Cardiac muscle cell (in vitro differentiated cells and primary cell): ENCODE results near the gene KLHL2. TPM values are rescaled to one million over a fixed set of nuclear protein-coding genes. Genes with fewer than 3 reads are reported as not detected.

Source experiments
- DNase-seq, 2 donors: peaks; one replicate each; pipeline versions ENCODE4 v3.0.0 to v3.0.0-alpha.2; 2010 to 2017; ENCODE audit warnings: low read depth in 1 of 2, low spot score in 1 of 2
- H3K27ac ChIP-seq: fragments of 200-600 bp; sonication (generic); 2 replicates; pipeline ENCODE4 v1.5.1; 2016
- H3K27me3 ChIP-seq: fragments of 200-600 bp; sonication (generic); 2 replicates; pipeline ENCODE4 v1.6.0; 2016; ENCODE audit warnings: control low read depth
- H3K36me3 ChIP-seq: fragments of 200-600 bp; sonication (generic); 2 replicates; pipeline ENCODE4 v1.5.1; 2016; ENCODE audit warnings: control low read depth
- H3K4me1 ChIP-seq: fragments of 200-600 bp; sonication (generic); 2 replicates; pipeline ENCODE4 v1.8.1; 2017; ENCODE audit warnings: low read depth, mild to moderate bottlenecking, mixed run types
- H3K4me3 ChIP-seq: fragments of 200-600 bp; sonication (generic); 2 replicates; pipeline ENCODE4 v1.5.1; 2016; ENCODE audit warnings: mild to moderate bottlenecking
- H3K9me3 ChIP-seq: fragments of 200-600 bp; sonication (generic); 2 replicates; pipeline ENCODE4 v1.5.1; 2017; ENCODE audit warnings: low read depth, mild to moderate bottlenecking, control low read depth
- CTCF ChIP-seq: IDR thresholded peaks from 2 replicates; pipeline ENCODE4 v1.5.1; 2012; ENCODE audit warnings: low read depth, mild to moderate bottlenecking, low read length
- polyA plus RNA-seq: library from polyadenylated mRNA; unstranded; fragments of >200 nt; fragmentation: Nextera tagmentation; extraction: Ambion mirVana; gene quantifications from 2 replicates; pipeline ENCODE4 v1.2.1, GENCODE V29; 2016
- total RNA-seq: library from RNA; depleted of rRNA; stranded (reverse); fragments of >200 nt; gene quantifications from 2 replicates; pipeline ENCODE4 v1.2.3, GENCODE V29; 2016

KLHL2 gene
- total and polyA plus RNA-seq, 2 experiments from 2014 or later: 39.7 to 39.8 TPM

GRCh38 chr4:165203541-165204461, 3.6 kb upstream of the KLHL2 start:
- no peaks in the 10 kb centered on the region for H3K9me3 ChIP-seq
- no peak overlapping the region for H3K27ac ChIP-seq
- no peak for TF ChIP-seq CTCF
- H3K4me3 ChIP-seq: no peak overlapping the region
- DNase-seq: no peak
- H3K4me1 ChIP-seq: peaks cover 6% of the 10 kb centered on the region
- no peaks in the 10 kb centered on the region for H3K27me3 ChIP-seq
- H3K36me3 ChIP-seq: no peaks in the 10 kb centered on the region

DNA sequence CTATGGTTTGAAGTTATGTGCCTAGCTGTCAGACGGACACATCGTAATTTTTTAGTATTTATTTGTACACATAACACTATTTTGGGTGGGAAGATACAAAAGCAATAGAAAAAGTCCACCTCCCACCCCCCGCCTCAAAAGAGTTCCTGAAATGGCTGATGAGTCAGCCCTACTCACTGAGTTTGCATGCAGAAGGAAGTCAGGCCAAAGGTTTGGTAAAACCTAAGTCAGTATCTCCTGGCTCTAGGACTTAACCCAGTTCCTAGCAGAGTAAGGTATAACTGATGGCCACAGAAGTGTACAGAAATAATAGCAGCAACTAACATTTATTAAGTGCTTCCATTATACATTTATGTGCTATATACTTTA, 2.9 kb upstream of the KLHL2 start:
- peaks cover 11% of the 10 kb centered on the region for H3K4me1 ChIP-seq
- no peak overlapping the region for H3K27ac ChIP-seq
- no peak overlapping the region for H3K4me3 ChIP-seq
- H3K9me3 ChIP-seq: no peaks in the 10 kb centered on the region
- no peak for DNase-seq
- TF ChIP-seq CTCF: no peak
- no peaks in the 10 kb centered on the region for H3K36me3 ChIP-seq
- no peaks in the 10 kb centered on the region for H3K27me3 ChIP-seq

DNA sequence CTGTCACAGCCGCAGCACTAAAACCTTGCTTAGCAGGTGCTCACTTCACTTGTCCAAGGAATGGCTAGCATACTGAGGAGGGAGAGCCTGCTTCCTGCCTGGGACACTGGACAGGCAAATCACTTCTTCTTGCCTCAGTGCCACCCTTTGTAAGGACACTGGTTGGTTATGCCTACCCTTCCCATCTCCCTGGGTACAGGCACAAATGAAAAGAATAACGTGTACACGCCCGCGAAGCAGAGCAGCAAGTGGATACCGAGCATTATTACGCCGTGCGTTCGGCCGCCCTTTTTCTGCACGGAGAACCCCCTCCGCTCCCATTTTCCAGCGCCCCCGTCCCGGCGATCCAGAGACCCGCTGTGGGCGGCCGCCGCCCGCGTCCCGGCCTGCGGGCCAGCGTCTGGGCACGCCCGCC, 338 bp upstream of the KLHL2 start:
- Histone ChIP-seq H3K4me3 (peak overlapping the region; percentile 97), H3K36me3 (no peaks in the 10 kb centered on the region), H3K4me1 (peaks cover 11% of the 10 kb centered on the region), H3K9me3 (no peaks in the 10 kb centered on the region), H3K27ac (peak overlapping the region; percentile 77), H3K27me3 (no peaks in the 10 kb centered on the region)
- peak in 1 of 2 donors; percentile 18 for DNase-seq
- no peak for TF ChIP-seq CTCF

DNA sequence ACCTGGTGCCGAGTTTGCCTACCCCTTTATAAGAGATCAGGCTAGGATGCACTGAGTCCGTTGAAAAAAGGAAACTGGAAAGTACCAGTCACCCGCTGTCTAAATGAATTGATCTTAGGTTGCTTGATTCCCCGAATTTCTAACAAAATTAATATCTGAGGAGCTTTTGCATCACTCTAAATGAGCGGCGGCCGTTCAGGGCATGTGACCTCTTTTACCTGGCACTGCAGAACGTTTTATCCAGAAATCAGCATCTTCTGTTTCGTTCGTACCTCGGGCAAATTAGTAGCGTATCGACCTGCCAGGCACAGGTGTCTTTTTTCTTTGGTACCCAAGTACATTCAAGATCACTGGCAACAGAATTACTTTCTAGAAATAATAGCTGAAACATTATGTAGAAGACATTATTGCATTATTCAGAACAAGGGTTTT, 876 bp downstream of the KLHL2 start:
- Histone ChIP-seq H3K4me1 (peaks cover 18% of the 10 kb centered on the region), H3K36me3 (no peaks in the 10 kb centered on the region), H3K4me3 (peak overlapping the region; percentile 97), H3K27me3 (no peaks in the 10 kb centered on the region), H3K27ac (no peak overlapping the region), H3K9me3 (no peaks in the 10 kb centered on the region)
- no peak for TF ChIP-seq CTCF
- no peak for DNase-seq

DNA sequence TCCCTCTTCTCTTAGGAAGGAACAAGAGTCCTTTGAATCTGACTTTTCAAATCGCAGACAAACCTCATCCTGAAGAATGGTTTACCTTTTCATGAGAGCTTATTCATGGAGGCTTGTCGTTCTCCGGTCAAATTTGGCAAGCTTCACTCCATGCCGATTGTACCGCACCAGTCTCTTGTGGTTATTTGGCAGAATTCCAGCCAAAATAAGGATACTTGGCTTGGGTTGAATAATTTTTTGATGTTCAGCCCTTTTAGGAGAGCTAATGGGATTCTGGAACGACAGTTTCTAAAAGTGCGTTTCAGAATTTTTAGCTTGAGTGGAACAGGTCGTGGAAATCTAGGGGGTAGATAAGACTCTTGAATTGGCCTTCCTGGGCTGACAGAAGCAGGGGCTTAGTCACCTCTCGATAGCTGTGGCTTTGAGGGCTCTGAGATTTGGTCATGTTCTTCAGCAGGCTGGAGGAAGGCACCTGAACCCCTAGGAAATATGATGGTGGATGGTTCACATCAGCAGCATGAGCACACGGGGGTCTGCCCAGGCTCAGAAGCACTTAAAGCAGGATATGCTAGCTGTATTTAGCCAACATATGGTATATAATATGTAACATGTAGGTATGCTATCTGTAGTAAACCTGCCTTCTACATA, 1.5 kb downstream of the KLHL2 start:
- Histone ChIP-seq H3K27ac (no peak overlapping the region), H3K4me1 (peaks cover 18% of the 10 kb centered on the region), H3K9me3 (no peaks in the 10 kb centered on the region), H3K27me3 (no peaks in the 10 kb centered on the region), H3K36me3 (no peaks in the 10 kb centered on the region), H3K4me3 (peak overlapping the region; percentile 97)
- TF ChIP-seq CTCF: no peak
- DNase-seq: peak in 1 of 2 donors; percentile 34
